GM12878 (cell line): ENCODE results near the gene ATL3.

ENCODE experiments used
- ATF7 ChIP-seq: fragments of 450-650 bp; IDR thresholded peaks from 2 replicates; pipeline ENCODE4 v1.6.1; 2016; ENCODE audit warnings: low read depth, mild to moderate bottlenecking
- CREB1 ChIP-seq: IDR thresholded peaks from 2 replicates; pipeline ENCODE4 v1.6.1; 2012; ENCODE audit warnings: low read depth, mild to moderate bottlenecking, inconsistent platforms
- MXI1 ChIP-seq: fragments of 150-350 bp; IDR thresholded peaks from 2 replicates; pipeline ENCODE4 v1.6.1; 2011; ENCODE audit warnings: low read depth, mild to moderate bottlenecking, inconsistent platforms, low read length, improper control_type of control experiment
- NRF1 ChIP-seq: conservative IDR thresholded peaks from 2 replicates; pipeline ENCODE4 v1.6.1; 2011; ENCODE audit warnings: mild to moderate bottlenecking, low read depth, low read length, improper control_type of control experiment
- RELA ChIP-seq: fragments of 450-650 bp; IDR thresholded peaks from 2 replicates; pipeline ENCODE4 v1.8.0; 2014; ENCODE audit warnings: borderline replicate concordance; ENCODE audit not compliant: partially characterized antibody
- TF ChIP-seq, protein P1 (sequence below): IDR thresholded peaks from 2 replicates; pipeline ENCODE4 v1.6.1; 2012; ENCODE audit warnings: low read depth, low read length, improper control_type of control experiment
- TF ChIP-seq, protein P2 (sequence below), 3 experiments: IDR thresholded peaks in 2 of 3; conservative IDR thresholded peaks in 1 of 3; 2 replicates each; pipeline ENCODE4 v1.5.1; 2011; ENCODE audit warnings: low read depth in 3 of 3, low read length in 3 of 3, mild to moderate bottlenecking in 3 of 3, control low read depth in 2 of 3, moderate library complexity in 2 of 3, inconsistent platforms in 1 of 3, mixed read lengths in 1 of 3; ENCODE audit not compliant: control insufficient read depth in 2 of 3, insufficient read depth in 1 of 3; ENCODE audit errors: extremely low read depth in 1 of 3
- TF ChIP-seq, protein P3 (sequence below): IDR thresholded peaks from 2 replicates; pipeline ENCODE4 v1.6.1; 2011; ENCODE audit warnings: low read depth, low read length, improper control_type of control experiment, borderline replicate concordance

DNA sequence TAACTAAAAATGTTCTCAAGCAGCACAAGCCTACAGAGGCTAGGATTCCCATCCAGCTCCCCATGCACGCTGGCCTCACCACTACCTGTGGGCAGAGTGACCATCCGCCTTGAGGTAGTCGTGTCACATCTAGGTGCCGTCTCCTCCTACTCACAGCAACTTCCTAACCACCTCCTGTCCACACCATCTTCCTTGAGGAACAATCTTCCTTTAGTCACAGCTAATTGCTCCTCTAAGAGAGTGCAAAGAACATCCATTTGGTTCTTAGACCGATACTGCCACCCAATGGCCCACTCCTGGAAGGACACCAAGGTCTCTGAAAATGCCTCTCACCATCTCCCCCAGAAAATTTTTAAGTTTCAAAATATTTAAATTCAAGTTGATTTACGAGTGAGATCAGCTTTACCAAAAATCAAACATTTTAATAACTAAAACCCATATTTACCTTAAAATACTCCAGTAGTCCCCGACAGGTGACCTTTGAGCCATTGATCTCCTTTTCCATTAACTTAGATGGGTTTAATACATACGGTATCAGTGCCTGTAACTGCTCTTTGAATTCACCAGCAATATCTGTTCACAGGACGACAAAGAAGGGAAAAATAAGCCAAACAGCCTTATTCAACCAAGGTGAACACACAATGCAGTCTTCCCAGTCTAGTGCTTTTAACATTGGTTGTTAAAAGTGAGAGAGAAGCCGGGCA, 35.3 kb downstream of the ATL3 start:
- TF ChIP-seq ATF7 (no peak), NRF1 (no peak), CREB1 (no peak), RELA (no peak), MXI1 (no peak)
- TF ChIP-seq, protein P1, sequence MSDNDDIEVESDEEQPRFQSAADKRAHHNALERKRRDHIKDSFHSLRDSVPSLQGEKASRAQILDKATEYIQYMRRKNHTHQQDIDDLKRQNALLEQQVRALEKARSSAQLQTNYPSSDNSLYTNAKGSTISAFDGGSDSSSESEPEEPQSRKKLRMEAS: no peak
- TF ChIP-seq, protein P2, sequence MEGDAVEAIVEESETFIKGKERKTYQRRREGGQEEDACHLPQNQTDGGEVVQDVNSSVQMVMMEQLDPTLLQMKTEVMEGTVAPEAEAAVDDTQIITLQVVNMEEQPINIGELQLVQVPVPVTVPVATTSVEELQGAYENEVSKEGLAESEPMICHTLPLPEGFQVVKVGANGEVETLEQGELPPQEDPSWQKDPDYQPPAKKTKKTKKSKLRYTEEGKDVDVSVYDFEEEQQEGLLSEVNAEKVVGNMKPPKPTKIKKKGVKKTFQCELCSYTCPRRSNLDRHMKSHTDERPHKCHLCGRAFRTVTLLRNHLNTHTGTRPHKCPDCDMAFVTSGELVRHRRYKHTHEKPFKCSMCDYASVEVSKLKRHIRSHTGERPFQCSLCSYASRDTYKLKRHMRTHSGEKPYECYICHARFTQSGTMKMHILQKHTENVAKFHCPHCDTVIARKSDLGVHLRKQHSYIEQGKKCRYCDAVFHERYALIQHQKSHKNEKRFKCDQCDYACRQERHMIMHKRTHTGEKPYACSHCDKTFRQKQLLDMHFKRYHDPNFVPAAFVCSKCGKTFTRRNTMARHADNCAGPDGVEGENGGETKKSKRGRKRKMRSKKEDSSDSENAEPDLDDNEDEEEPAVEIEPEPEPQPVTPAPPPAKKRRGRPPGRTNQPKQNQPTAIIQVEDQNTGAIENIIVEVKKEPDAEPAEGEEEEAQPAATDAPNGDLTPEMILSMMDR (IDR thresholded peaks at IDR 0.05 in 2 of 3, conservative IDR thresholded peaks at IDR 0.05 in 1 of 3; ENCODE audit: control insufficient read depth in 2 of 3, extremely low read depth in 1 of 3, insufficient read depth in 1 of 3, low read depth in 3 of 3, low read length in 3 of 3): peak; percentile 78 to 92 (median 79)
- TF ChIP-seq, protein P3, sequence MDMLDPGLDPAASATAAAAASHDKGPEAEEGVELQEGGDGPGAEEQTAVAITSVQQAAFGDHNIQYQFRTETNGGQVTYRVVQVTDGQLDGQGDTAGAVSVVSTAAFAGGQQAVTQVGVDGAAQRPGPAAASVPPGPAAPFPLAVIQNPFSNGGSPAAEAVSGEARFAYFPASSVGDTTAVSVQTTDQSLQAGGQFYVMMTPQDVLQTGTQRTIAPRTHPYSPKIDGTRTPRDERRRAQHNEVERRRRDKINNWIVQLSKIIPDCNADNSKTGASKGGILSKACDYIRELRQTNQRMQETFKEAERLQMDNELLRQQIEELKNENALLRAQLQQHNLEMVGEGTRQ: no peak
